ENCODE data around the gene GCHFR.
A peak's percentile ranks its signal among the peaks of the same experiment; 100 is the strongest.

The GCHFR gene

DNA sequence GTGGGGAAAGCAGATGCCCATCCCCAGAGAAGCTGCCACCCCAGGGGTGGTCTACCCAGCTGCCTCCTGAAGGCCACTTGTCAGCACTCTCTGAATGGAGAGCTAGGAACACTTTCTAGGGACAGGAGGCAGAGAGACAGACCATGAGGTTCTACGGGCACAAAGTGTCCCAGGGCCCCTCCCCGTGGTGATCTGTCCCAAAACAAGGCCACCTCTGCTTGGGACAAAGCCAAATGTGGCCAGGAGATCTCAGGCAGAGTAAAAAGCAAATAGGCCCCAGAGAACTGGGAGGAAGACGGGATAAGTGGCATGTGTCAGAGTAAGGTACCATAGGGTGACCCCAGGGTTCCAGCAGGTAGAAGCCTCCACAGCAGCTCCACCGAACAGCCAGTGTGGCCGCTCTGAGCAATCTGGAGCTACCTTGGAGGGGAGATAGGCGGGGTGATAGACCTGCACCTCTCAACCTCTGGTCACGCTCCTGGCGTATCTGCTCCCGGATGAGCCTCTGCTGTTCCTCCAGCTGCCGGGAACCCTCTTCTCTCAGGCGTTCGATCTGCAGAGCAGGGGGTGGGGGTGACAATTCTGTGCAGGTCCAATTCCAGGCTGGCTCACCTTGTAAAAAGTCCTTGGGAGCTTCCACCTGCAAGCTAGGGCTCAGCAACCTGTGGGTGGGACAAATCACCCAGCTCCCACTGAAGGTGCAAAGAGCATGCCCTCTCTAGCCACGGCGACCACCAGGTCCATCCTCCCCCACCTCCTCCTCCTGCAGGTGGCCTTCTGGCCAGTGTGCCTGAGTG lies 12.1 kb downstream of the GCHFR start:
- DNase-seq (ENCODE audit: low spot score): no peak

DNA sequence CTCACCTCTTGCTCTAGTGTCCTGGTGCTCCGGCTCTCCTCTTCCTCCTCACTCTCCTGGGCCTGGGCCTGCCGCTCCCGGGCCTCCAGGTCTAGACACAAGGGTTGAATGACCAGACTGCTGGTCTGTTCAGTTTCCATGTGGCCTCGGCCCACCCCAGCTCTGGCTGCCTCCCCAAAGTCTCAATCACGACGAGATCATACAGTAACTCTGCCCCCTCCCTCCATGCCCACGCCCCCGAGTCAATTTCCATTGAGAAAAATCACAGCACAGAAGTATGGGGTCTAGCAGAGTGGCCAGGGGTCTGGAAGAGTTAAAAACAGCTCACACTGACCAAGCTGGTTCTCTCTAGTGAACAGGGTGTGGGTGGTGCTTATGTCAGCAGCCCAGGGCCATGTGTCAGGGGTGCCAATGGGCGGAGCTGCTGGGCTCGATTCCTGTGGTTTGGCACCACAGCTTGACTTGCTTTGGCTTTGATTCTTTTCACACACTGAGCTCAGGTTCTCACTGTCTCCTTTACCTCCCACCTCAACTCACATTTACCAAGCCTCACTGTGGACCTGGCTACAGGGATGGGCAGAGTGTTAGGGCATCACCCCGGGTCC lies 12.8 kb downstream of the GCHFR start:
- DNase-seq (ENCODE audit: low spot score): no peak

- DNase-seq (ENCODE audit: low spot score): peak; percentile 43
These were observed 18.9 kb downstream of the GCHFR start for GRCh38 chr15:40782609-40783227.

DNA sequence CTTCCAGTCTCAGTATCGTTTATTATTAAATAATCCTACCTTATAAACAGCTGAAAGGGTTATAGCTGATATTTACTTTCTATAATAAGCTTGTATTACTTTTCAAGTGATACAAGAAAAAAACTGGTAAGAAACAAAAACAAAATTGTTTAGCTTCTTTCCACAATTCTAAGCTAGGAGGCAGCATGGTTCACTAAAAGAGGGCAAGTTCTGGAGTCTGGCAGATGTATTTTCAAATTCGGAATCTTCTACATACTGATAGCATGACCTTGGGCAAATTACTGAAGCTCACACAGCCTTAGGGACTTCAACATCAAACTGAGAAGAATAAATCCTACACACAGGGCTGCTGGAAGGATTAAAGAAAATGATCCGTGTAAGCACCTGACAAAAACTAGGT lies 21.3 kb downstream of the GCHFR start:
- DNase-seq (ENCODE audit: low spot score): no peak

GRCh38 chr15:40785814-40786213 lies 21.9 kb downstream of the GCHFR start:
- no peak for DNase-seq (ENCODE audit: low spot score)

GRCh38 chr15:40787344-40787841 lies 23.5 kb downstream of the GCHFR start:
- no peak for DNase-seq (ENCODE audit: low spot score)

GRCh38 chr15:40787991-40788390 lies 24.1 kb downstream of the GCHFR start:
- no peak for DNase-seq (ENCODE audit: low spot score)

- DNase-seq (ENCODE audit: low spot score): no peak
These were observed 25.3 kb downstream of the GCHFR start for GRCh38 chr15:40789119-40789518.

DNA sequence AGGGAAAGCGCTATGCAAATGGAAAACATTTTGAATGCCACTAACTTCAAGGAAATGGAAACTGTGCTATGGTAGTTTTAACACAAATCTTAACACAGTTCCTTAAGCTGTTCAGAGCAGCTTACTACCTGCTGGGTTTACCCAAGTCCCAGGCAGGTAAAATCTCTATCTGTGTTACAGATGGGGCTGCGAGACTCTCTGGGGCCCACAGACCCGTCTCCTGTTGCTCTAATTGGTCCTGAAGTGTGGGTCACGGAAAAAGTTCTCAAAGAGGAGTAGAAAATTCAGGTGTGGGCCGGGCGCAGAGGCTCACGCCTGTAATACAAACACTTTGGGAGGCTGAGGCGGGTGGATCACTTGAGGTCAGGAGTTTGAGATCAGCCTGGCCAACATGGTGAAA lies 26.1 kb downstream of the GCHFR start:
- DNase-seq (ENCODE audit: low spot score): no peak

GRCh38 chr15:40790718-40791117 lies 26.9 kb downstream of the GCHFR start:
- peak; percentile 29 for DNase-seq (ENCODE audit: low spot score)

DNA sequence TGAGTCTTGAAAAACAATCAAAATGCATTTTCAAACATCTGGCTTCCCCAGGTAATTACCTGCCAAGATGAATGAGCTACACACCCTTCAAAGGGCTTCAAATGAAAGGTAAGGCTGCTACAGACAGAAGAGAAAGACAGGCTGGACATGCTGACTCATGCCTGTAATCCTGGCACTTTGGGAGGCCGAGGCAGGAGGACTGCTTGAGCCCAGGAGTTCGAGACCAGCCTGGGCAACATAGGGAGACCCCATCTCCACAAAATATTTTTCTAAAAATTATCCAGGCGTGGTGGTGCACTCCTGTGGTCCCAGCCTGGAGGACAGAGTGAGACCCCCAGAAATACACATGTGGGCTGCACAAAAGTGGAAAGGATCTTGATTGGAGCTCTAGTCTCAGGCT lies 28.5 kb downstream of the GCHFR start:
- no peak for DNase-seq (ENCODE audit: low spot score)

DNA sequence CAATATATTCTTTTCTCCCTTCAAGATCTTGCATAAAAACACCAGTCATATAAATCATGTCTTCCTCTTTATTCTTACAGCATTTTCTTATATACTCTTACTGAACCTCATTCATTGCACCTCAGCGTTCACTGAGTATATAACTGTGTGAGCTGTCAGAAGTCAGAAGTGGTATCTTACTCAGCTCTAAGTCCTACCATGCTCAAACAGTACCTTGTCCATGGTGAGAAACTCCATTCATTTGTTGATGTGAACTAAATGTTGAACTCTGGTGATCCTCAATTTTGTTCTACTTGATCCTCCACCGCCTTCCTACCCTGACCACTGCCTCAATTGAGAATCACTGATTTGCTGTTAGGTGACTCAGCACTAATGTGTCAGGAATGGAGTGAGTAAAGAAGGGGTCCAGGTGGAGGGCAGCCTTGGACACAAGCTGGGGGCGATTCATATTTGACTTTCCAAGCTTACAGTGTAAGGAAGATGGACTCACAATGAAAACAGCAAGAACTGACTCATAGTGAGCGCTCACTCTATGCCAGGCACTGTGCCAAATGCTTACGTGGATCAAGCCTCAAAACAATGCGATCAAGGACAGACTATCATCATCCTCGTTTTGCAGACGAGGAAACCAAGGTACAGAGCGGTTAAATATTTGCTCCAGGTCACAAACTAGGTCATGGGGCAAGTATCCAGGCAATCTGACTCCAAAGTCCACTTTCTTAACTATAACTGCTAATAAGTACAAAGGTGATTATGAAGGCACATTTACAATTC lies 29.5 kb downstream of the GCHFR start:
- DNase-seq (ENCODE audit: low spot score): peak; percentile 96

DNA sequence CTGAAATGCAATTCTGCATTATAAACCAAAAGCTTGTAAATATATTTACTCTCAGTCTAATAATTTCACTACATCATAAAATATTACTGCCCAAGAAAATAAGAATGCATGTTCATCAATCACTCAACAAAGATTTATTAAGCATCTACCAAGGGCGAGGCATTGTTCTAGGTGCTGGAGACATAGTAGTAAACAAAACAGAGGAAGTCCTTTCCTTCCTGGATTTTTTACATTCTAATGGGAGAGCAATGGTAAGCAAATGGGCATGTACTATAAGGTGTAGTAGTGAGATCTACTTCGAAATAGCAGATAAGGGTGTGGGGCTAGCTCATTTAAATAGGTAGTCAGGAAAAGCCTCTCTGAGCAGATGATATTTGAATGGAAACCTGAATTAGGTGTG lies 32.2 kb downstream of the GCHFR start:
- no peak for DNase-seq (ENCODE audit: low spot score)

DNA sequence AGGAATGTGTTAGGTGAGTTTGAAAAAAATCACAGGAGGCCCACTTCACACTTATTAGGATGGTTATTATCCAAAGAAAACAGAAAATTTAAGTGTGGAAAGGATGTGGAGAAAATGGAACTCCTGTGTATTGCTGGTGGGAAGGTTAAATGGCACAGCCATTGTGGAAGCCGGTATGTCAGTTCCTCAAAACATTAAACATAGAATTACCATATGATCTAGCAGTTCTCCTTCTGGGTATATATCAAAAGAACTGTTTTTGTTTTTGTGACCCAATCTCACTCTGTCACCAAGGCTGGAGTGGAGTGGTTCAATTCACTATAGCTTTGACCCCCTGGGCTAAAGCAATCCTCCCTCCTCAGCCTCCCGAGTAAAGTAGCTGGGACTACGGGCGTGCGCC lies 32.6 kb downstream of the GCHFR start:
- no peak for DNase-seq (ENCODE audit: low spot score)

GRCh38 chr15:40799523-40799922 lies 35.7 kb downstream of the GCHFR start:
- DNase-seq (ENCODE audit: low spot score): no peak

GRCh38 chr15:40803076-40803475 lies 39.2 kb downstream of the GCHFR start:
- DNase-seq (ENCODE audit: low spot score): no peak

- no peak for DNase-seq (ENCODE audit: low spot score)
These were observed 39.8 kb downstream of the GCHFR start for GRCh38 chr15:40803688-40804087.

DNA sequence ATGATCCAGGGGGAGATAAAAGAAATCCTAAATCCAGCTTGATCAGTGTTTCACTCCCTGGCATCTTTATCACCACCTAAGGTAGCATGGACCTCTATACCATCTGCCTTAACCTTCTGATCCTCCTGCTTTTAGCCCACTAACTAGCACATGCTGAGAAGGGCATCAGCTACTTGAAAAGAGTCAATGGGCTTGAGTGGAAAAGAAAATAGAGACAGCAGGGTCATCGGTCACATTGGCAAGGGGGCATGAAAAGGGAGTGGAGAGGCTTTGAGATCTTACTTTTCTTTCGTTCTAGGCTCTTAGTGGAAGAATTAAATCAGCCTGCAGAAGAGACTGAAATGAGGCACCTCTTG lies 42.8 kb downstream of the GCHFR start:
- DNase-seq (ENCODE audit: low spot score): no peak

- DNase-seq (ENCODE audit: low spot score): peak; percentile 98
These were observed 43.4 kb downstream of the GCHFR start, which contains the start of the genes DNAJC17 and ZFYVE19 for GRCh38 chr15:40807028-40807887. Gene DNAJC17, minus strand, starts transcription at chr15:40807473. Its CDS starts 27 bp downstream, at chr15:40807446. Gene ZFYVE19, plus strand, starts transcription at chr15:40807089. Its CDS starts 501 bp downstream, at chr15:40807590.

- peak; percentile 72 for DNase-seq (ENCODE audit: low spot score)
These were observed 44.1 kb downstream of the GCHFR start for GRCh38 chr15:40807888-40808461.

All from RKO (cell line).